RWPE2 (cell line): Measurements from ENCODE around the gene TCP11.
A peak's percentile ranks its signal among the peaks of the same experiment; 100 is the strongest.
"Not testable (repeated sequence)": the region's sequence is repeated elsewhere in the genome, so short reads cannot be mapped to it uniquely, and the experiment has no call there.

Source experiments
- ATAC-seq: fragments of 200-7000 bp; cut with Tn5 transposase; 3 replicates; pipeline ENCODE4 v1.9.1; 2021; ENCODE audit warnings: low read depth
- DNase-seq: peaks from one replicate; pipeline ENCODE4 v3.0.0-alpha.2; 2020; ENCODE audit warnings: low spot score
- H3K27ac ChIP-seq: fragments of 450-650 bp; 2 replicates; pipeline ENCODE4 v1.5.1; 2017; ENCODE audit warnings: mild to moderate bottlenecking; ENCODE audit not compliant: poor library complexity, severe bottlenecking
- H3K27me3 ChIP-seq: fragments of 250-450 bp; sonication (Bioruptor Pico); 2 replicates; pipeline ENCODE4 v1.5.1; 2021; ENCODE audit warnings: mild to moderate bottlenecking, moderate library complexity; ENCODE audit not compliant: insufficient read depth, poor library complexity, severe bottlenecking
- H3K36me3 ChIP-seq: fragments of 250-450 bp; sonication (Bioruptor Pico); 2 replicates; pipeline ENCODE4 v1.5.1; 2020; ENCODE audit warnings: low read depth, mild to moderate bottlenecking, moderate library complexity
- H3K4me1 ChIP-seq: fragments of 250-450 bp; sonication (Bioruptor Pico); 2 replicates; pipeline ENCODE4 v1.5.1; 2021; ENCODE audit warnings: mild to moderate bottlenecking, moderate library complexity; ENCODE audit not compliant: insufficient read depth, poor library complexity, severe bottlenecking
- H3K4me3 ChIP-seq: fragments of 250-450 bp; sonication (Bioruptor Pico); 2 replicates; pipeline ENCODE4 v1.5.1; 2021; ENCODE audit warnings: mild to moderate bottlenecking, moderate library complexity; ENCODE audit not compliant: severe bottlenecking
- H3K9me3 ChIP-seq: fragments of 250-450 bp; sonication (Bioruptor Pico); 2 replicates; pipeline ENCODE4 v1.5.1; 2021; ENCODE audit warnings: mild to moderate bottlenecking, moderate library complexity; ENCODE audit not compliant: severe bottlenecking
- CTCF ChIP-seq: fragments of 450-650 bp; IDR thresholded peaks from one replicate; pipeline ENCODE4 v1.5.1; 2017; ENCODE audit warnings: mild to moderate bottlenecking, moderate library complexity; ENCODE audit not compliant: poor library complexity, severe bottlenecking

TCP11 gene

GRCh38 chr6:35128042-35128441 is 13.1 kb downstream of the TCP11 start:
- no peaks in the 10 kb centered on the region for H3K27me3 ChIP-seq
- H3K4me3 ChIP-seq, result no peak overlapping the region
- DNase-seq (no peak), ATAC-seq (no peak)
- no peak for TF ChIP-seq CTCF
- no peaks in the 10 kb centered on the region for H3K36me3 ChIP-seq
- H3K9me3 ChIP-seq, result peaks cover 2% of the 10 kb centered on the region
- H3K27ac ChIP-seq, result no peak overlapping the region
- no peaks in the 10 kb centered on the region for H3K4me1 ChIP-seq

GRCh38 chr6:35124356-35124755 is 16.8 kb downstream of the TCP11 start:
- H3K36me3 ChIP-seq, result no peaks in the 10 kb centered on the region
- H3K27ac ChIP-seq, result no peak overlapping the region
- no peak for DNase-seq
- no peaks in the 10 kb centered on the region for H3K9me3 ChIP-seq
- H3K4me1 ChIP-seq, result no peaks in the 10 kb centered on the region
- H3K4me3 ChIP-seq, result no peak overlapping the region
- no peaks in the 10 kb centered on the region for H3K27me3 ChIP-seq
- ATAC-seq, result no peak
- TF ChIP-seq CTCF, result no peak

- Histone ChIP-seq H3K36me3 (no peaks in the 10 kb centered on the region), H3K27ac (no peak overlapping the region), H3K4me1 (no peaks in the 10 kb centered on the region), H3K27me3 (no peaks in the 10 kb centered on the region), H3K4me3 (no peak overlapping the region), H3K9me3 (no peaks in the 10 kb centered on the region)
- peak; percentile 62; the same call in 1 of the 3 replicates for ATAC-seq
- TF ChIP-seq CTCF, result no peak
- DNase-seq, result no peak
Measured at GRCh38 chr6:35120746-35121145, 20.4 kb downstream of the TCP11 start.

- TF ChIP-seq CTCF, result no peak
- DNase-seq, result no peak
- H3K9me3 ChIP-seq, result peaks cover 4% of the 10 kb centered on the region
- H3K36me3 ChIP-seq, result no peaks in the 10 kb centered on the region
- H3K27me3 ChIP-seq, result no peaks in the 10 kb centered on the region
- H3K4me3 ChIP-seq, result no peak overlapping the region
- H3K4me1 ChIP-seq, result no peaks in the 10 kb centered on the region
- no peak overlapping the region for H3K27ac ChIP-seq
- ATAC-seq, result no peak
Measured at GRCh38 chr6:35108309-35108885, 32.7 kb downstream of the TCP11 start.

GRCh38 chr6:35107761-35108160 is 33.4 kb downstream of the TCP11 start:
- H3K9me3 ChIP-seq, DNase-seq, H3K36me3 ChIP-seq, H3K4me1 ChIP-seq, H3K27ac ChIP-seq, H3K27me3 ChIP-seq, ATAC-seq, H3K4me3 ChIP-seq: not testable (repeated sequence)

GRCh38 chr6:35107208-35107607 is 33.9 kb downstream of the TCP11 start:
- not testable (repeated sequence) for DNase-seq, H3K9me3 ChIP-seq, ATAC-seq, H3K4me1 ChIP-seq, H3K27me3 ChIP-seq, H3K27ac ChIP-seq, H3K36me3 ChIP-seq, H3K4me3 ChIP-seq

GRCh38 chr6:35106061-35106460 is 35.1 kb downstream of the TCP11 start:
- not testable (repeated sequence) for ATAC-seq, H3K27ac ChIP-seq, H3K9me3 ChIP-seq

More at GRCh38 chr6:35106061-35106460, 35.1 kb downstream of the TCP11 start:
- not testable (repeated sequence) for DNase-seq, H3K4me1 ChIP-seq, H3K36me3 ChIP-seq, H3K27me3 ChIP-seq, H3K4me3 ChIP-seq
